GM12891 (cell line): ENCODE results near the gene SMAD7.
"Not testable (repeated sequence)": the region's sequence is repeated elsewhere in the genome, so short reads cannot be mapped to it uniquely, and the experiment has no call there.

Source experiments
- DNase-seq: peaks from one replicate; pipeline ENCODE4 v3.0.0; 2011; ENCODE audit warnings: low spot score; ENCODE audit not compliant: insufficient read length
- FAIRE-seq: peaks from 2 replicates; lab custom pipeline; 2011; peaks lifted over from hg19 to GRCh38; lab: Jason Lieb, UNC
- PAX5 ChIP-seq: IDR thresholded peaks from 2 replicates; pipeline ENCODE4 v1.6.1; 2011; ENCODE audit warnings: low read length, moderate library complexity, mild to moderate bottlenecking; ENCODE audit not compliant: insufficient read depth, severe bottlenecking
- POLR2A ChIP-seq: IDR thresholded peaks from 2 replicates; pipeline ENCODE4 v1.6.1; 2011; ENCODE audit warnings: low read depth, low read length, control low read depth
- POLR2AphosphoS5 ChIP-seq: IDR thresholded peaks from 2 replicates; pipeline ENCODE4 v1.6.1; 2011; ENCODE audit warnings: low read depth, low read length, control low read depth
- POU2F2 ChIP-seq: IDR thresholded peaks from 2 replicates; pipeline ENCODE4 v1.6.1; 2011; ENCODE audit warnings: low read depth, mild to moderate bottlenecking, control low read depth, low read length, moderate library complexity
- SPI1 ChIP-seq: IDR thresholded peaks from 2 replicates; pipeline ENCODE4 v1.6.1; 2011; ENCODE audit warnings: low read depth, low read length, control low read depth
- TAF1 ChIP-seq: IDR thresholded peaks from 2 replicates; pipeline ENCODE4 v1.6.1; 2011; ENCODE audit warnings: low read depth, low read length, control low read depth

The SMAD7 gene

DNA sequence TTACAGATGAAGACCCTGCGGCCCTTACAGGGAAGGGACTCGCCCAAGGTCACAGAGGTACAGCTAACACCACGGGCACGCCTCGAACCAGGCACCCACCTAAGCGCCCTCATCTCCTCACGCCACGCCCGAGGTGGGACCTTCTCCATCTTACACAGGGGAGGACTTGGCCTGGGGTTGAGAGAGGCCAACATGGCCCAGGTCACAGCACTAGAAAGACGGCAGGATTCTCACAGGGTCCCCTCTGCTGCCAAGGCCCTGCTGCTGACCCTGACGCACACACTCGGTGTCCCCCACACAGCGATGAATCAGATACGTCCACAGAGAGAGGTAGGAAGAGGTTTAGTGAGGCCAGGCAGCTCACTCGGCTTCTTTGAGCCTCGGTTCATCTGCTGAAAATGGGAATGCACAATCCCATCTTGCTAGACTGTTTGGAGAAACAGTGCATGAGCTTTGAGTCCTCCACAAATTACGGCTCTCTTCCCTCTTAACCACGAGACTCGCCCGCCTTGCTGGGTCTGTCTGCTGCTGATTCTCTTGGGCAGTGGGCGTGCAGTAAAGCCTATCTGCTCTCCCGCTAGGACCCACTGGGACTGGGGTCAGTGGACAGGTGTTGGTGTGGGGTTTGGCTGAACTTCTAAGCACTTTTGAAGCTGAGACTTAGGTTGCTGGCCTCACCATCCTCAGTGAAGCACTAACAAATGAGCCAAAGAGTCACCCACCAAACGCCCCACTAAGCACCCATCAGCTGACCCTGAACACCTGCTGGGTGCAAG lies 79.2 kb downstream of the SMAD7 start:
- FAIRE-seq (peak; percentile 5), DNase-seq (no peak)
- no peak for TF ChIP-seq POU2F2
- no peak for TF ChIP-seq SPI1
- TF ChIP-seq TAF1: no peak
- no peak for TF ChIP-seq PAX5
- TF ChIP-seq POLR2A: no peak
- TF ChIP-seq POLR2AphosphoS5: no peak

GRCh38 chr18:48870926-48871325 lies 79.8 kb downstream of the SMAD7 start:
- FAIRE-seq, DNase-seq: not testable (repeated sequence)
